HepG2 (cell line): ENCODE results near the gene KIF3C. TPM values are rescaled to one million over a fixed set of nuclear protein-coding genes. Genes with fewer than 3 reads are reported as not detected.

Experiments
- AGO1 ChIP-seq: fragments of 200-400 bp; formaldehyde crosslinking; IDR thresholded peaks from 2 replicates; pipeline ENCODE4 v1.6.1; 2017; ENCODE audit warnings: mild to moderate bottlenecking, low read depth, low read length, moderate library complexity; ENCODE audit not compliant: poor library complexity, severe bottlenecking
- ARID4A ChIP-seq: sonication (generic); formaldehyde crosslinking; IDR thresholded peaks from 2 replicates; pipeline ENCODE4 v1.5.0; 2020; ENCODE audit warnings: mild to moderate bottlenecking, missing genetic modification reagents, borderline replicate concordance
- ARNT ChIP-seq: fragments of 450-650 bp; IDR thresholded peaks from 2 replicates; pipeline ENCODE4 v1.6.1; 2017
- DDIT3 ChIP-seq: sonication (generic); formaldehyde crosslinking; IDR thresholded peaks from 2 replicates; pipeline ENCODE4 v1.4.0; 2020; ENCODE audit warnings: mild to moderate bottlenecking, missing genetic modification reagents
- DR1 ChIP-seq: sonication (generic); formaldehyde crosslinking; IDR thresholded peaks from 2 replicates; pipeline ENCODE4 v1.8.0; 2021; ENCODE audit warnings: mild to moderate bottlenecking, missing genetic modification reagents, inconsistent platforms
- ELF3 ChIP-seq: IDR thresholded peaks from 2 replicates; pipeline ENCODE4 v1.6.1; 2016; ENCODE audit warnings: missing genetic modification reagents, missing compliant biosample characterization
- ETV6 ChIP-seq: sonication (generic); formaldehyde crosslinking; conservative IDR thresholded peaks from 2 replicates; pipeline ENCODE4 v1.4.0; 2020; ENCODE audit warnings: missing genetic modification reagents
- FOSL2 ChIP-seq: sonication (generic); formaldehyde crosslinking; IDR thresholded peaks from 2 replicates; pipeline ENCODE4 v1.4.0; 2020; ENCODE audit warnings: missing genetic modification reagents
- FOXM1 ChIP-seq: sonication (generic); formaldehyde crosslinking; IDR thresholded peaks from 2 replicates; pipeline ENCODE4 v1.5.0; 2020; ENCODE audit warnings: missing genetic modification reagents
- HNF1B ChIP-seq: sonication (generic); formaldehyde crosslinking; IDR thresholded peaks from 2 replicates; pipeline ENCODE4 v1.5.1; 2020; ENCODE audit warnings: mild to moderate bottlenecking, moderate library complexity, missing genetic modification reagents
- HNF4A ChIP-seq: sonication (generic); formaldehyde crosslinking; IDR thresholded peaks from 2 replicates; pipeline ENCODE4 v1.4.0; 2020; ENCODE audit warnings: missing genetic modification reagents
- HNRNPK ChIP-seq: fragments of 200-400 bp; formaldehyde crosslinking; IDR thresholded peaks from 2 replicates; pipeline ENCODE4 v1.6.1; 2018; ENCODE audit warnings: low read length, low read depth, moderate library complexity, mild to moderate bottlenecking; ENCODE audit not compliant: poor library complexity, severe bottlenecking
- HOMEZ ChIP-seq: IDR thresholded peaks from 2 replicates; pipeline ENCODE4 v1.6.1; 2016; ENCODE audit warnings: low read depth
- MAF1 ChIP-seq: sonication (generic); formaldehyde crosslinking; IDR thresholded peaks from 2 replicates; pipeline ENCODE4 v1.5.0; 2020; ENCODE audit warnings: missing genetic modification reagents, borderline replicate concordance
- RARA ChIP-seq: IDR thresholded peaks from 2 replicates; pipeline ENCODE4 v1.6.1; 2016; ENCODE audit warnings: missing genetic modification reagents, missing compliant biosample characterization
- SMAD9 ChIP-seq: sonication (generic); formaldehyde crosslinking; IDR thresholded peaks from 2 replicates; pipeline ENCODE4 v1.5.1; 2020; ENCODE audit warnings: mild to moderate bottlenecking, missing genetic modification reagents
- SNAPC2 ChIP-seq: sonication (generic); formaldehyde crosslinking; IDR thresholded peaks from 2 replicates; pipeline ENCODE4 v1.8.1; 2022; ENCODE audit warnings: mild to moderate bottlenecking, missing genetic modification reagents
- SSRP1 ChIP-seq: IDR thresholded peaks from 2 replicates; pipeline ENCODE4 v1.6.1; 2016; ENCODE audit warnings: control low read depth
- ZFP36L1 ChIP-seq: sonication (generic); formaldehyde crosslinking; IDR thresholded peaks from 2 replicates; pipeline ENCODE4 v1.8.0; 2022; ENCODE audit warnings: mild to moderate bottlenecking, missing genetic modification reagents, moderate library complexity
- ZNF263 ChIP-seq: sonication (generic); formaldehyde crosslinking; IDR thresholded peaks from 2 replicates; pipeline ENCODE4 v1.4.0; 2020; ENCODE audit warnings: missing genetic modification reagents
- ZNF558 ChIP-seq: sonication (generic); formaldehyde crosslinking; IDR thresholded peaks from 2 replicates; pipeline ENCODE4 v1.9.0; 2022; ENCODE audit warnings: mild to moderate bottlenecking, missing genetic modification reagents, borderline replicate concordance
- ZNF616 ChIP-seq: sonication (generic); formaldehyde crosslinking; IDR thresholded peaks from 2 replicates; pipeline ENCODE4 v1.5.0; 2020; ENCODE audit warnings: low read depth, mild to moderate bottlenecking, missing genetic modification reagents
- ZNF878 ChIP-seq: sonication (generic); formaldehyde crosslinking; IDR thresholded peaks from 2 replicates; pipeline ENCODE4 v1.8.1; 2023; ENCODE audit warnings: mild to moderate bottlenecking, missing genetic modification reagents, moderate library complexity
- ZSCAN21 ChIP-seq: sonication (generic); formaldehyde crosslinking; IDR thresholded peaks from 2 replicates; pipeline ENCODE4 v1.8.0; 2022; ENCODE audit warnings: mild to moderate bottlenecking, missing genetic modification reagents, moderate library complexity, borderline replicate concordance
- ZSCAN30 ChIP-seq: sonication (generic); formaldehyde crosslinking; IDR thresholded peaks from 2 replicates; pipeline ENCODE4 v1.5.0; 2020; ENCODE audit warnings: mild to moderate bottlenecking, missing genetic modification reagents
- polyA plus RNA-seq, 8 experiments: library from polyadenylated mRNA; depleted of rRNA in 3 of 8; stranded (reverse) in 7 of 8; unstranded in 1 of 8; fragments of >200 nt; fragmentation: Illumina TruSeq in 4 of 8; extraction: Trizol in 4 of 8; gene quantifications; 2 replicates each; pipeline versions ENCODE4 v1.2.1 to v1.2.3, GENCODE V29; 2011 to 2016; ENCODE audit warnings: low read depth in 4 of 8, missing spikeins in 1 of 8, mixed read lengths in 1 of 8; ENCODE audit not compliant: insufficient read depth in 1 of 8
- total RNA-seq, 5 experiments: library from RNA; depleted of rRNA; stranded (reverse); fragments of >200 nt; fragmentation: Illumina TruSeq; extraction: Trizol; gene quantifications; 2 replicates each; pipeline ENCODE4 v1.2.3, GENCODE V29; 2016; ENCODE audit warnings: low read depth in 1 of 5

Gene KIF3C
- total and polyA plus RNA-seq, 2 of the 13 experiments (the other 11 are each of a cell fraction or from before 2014, with no cell fraction given) = 3.6 to 4.9 TPM

- TF ChIP-seq MAF1 = no peak
- TF ChIP-seq ZNF263 (CRISPR knock-in tag) = no peak
- TF ChIP-seq ZSCAN30 = no peak
- TF ChIP-seq RARA = no peak
- TF ChIP-seq ARNT = no peak
- TF ChIP-seq HNF4A (CRISPR knock-in tag) = no peak
- no peak for TF ChIP-seq DDIT3 (CRISPR knock-in tag)
- no peak for TF ChIP-seq FOSL2 (CRISPR knock-in tag)
- no peak for TF ChIP-seq SNAPC2 (CRISPR knock-in tag)
- TF ChIP-seq ZNF558 (CRISPR knock-in tag) = no peak
- TF ChIP-seq AGO1 = no peak
- 0 out of 2 replicates have a peak, but pooled peaks have one; percentile 18 for TF ChIP-seq HNF1B (CRISPR knock-in tag)
- no peak for TF ChIP-seq FOXM1 (CRISPR knock-in tag)
- no peak for TF ChIP-seq SMAD9 (CRISPR knock-in tag)
- no peak for TF ChIP-seq ARID4A (CRISPR knock-in tag)
- TF ChIP-seq ELF3 = 0 out of 2 replicates have a peak, but pooled peaks have one; percentile 21
- no peak for TF ChIP-seq DR1 (CRISPR knock-in tag)
- TF ChIP-seq ZNF878 (CRISPR knock-in tag) = no peak
- no peak for TF ChIP-seq ZNF616 (CRISPR knock-in tag)
- no peak for TF ChIP-seq HOMEZ (CRISPR knock-in tag)
- TF ChIP-seq ETV6 = no peak
- TF ChIP-seq SSRP1 (CRISPR knock-in tag) = no peak
- no peak for TF ChIP-seq ZFP36L1 (CRISPR knock-in tag)
- TF ChIP-seq ZSCAN21 = no peak; the same call in 1 of the 2 replicates
- TF ChIP-seq HNRNPK = no peak
Observed at GRCh38 chr2:25982273-25982967, at the start of gene KIF3C (continued).
